Gastrocnemius medialis (tissue), 4 donors: ENCODE data around the gene PLB1.

ENCODE experiments used
- CTCF ChIP-seq, 5 experiments: fragments of 450-650 bp in 3 of 5; fragments of 200-600 bp in 2 of 5; sonication (generic) in 2 of 5; IDR thresholded peaks in 4 of 5; conservative IDR thresholded peaks in 1 of 5; 1 replicate in 4 of 5; 2 replicates in 1 of 5; pipeline ENCODE4 v1.5.1; 2016 to 2019; ENCODE audit warnings: antibody characterized with exemption in 5 of 5, mild to moderate bottlenecking in 3 of 5, moderate library complexity in 3 of 5
- POLR2A ChIP-seq, 2 donors: fragments of 450-650 bp; IDR thresholded peaks; one replicate each; pipeline ENCODE4 v1.6.1; 2017; ENCODE audit warnings: antibody characterized with exemption in 2 of 2, mild to moderate bottlenecking in 2 of 2, moderate library complexity in 2 of 2

- TF ChIP-seq CTCF (IDR thresholded peaks at IDR 0.05 in 4 of 5, conservative IDR thresholded peaks at IDR 0.05 in 1 of 5) (no peak), POLR2A (IDR thresholded peaks at IDR 0.05) (no peak)
Measured at GRCh38 chr2:28624436-28624792, 128.6 kb downstream of the PLB1 start.
